GM19025 (cell line): Measurements from ENCODE around the gene MBL2.

Experiments used
- ATAC-seq: cut with Tn5 transposase; IDR thresholded peaks from one replicate; pipeline ENCODE4 v1.9.1; 2021; ENCODE audit warnings: mild to moderate bottlenecking, low read depth, moderate library complexity; ENCODE audit not compliant: unreplicated experiment

Gene MBL2

GRCh38 chr10:52774182-52774581 lies 1.6 kb upstream of the MBL2 start:
- ATAC-seq, result no peak

- ATAC-seq, result no peak
Measured at GRCh38 chr10:52771534-52772445, 794 bp downstream of the MBL2 start.

GRCh38 chr10:52770904-52771303 lies 1.7 kb downstream of the MBL2 start:
- ATAC-seq, result no peak

- ATAC-seq, result no peak
Measured at GRCh38 chr10:52769966-52770365, 2.6 kb downstream of the MBL2 start.

- no peak for ATAC-seq
Measured at GRCh38 chr10:52768001-52768532, 4.5 kb downstream of the MBL2 start.

- ATAC-seq, result no peak
Measured at GRCh38 chr10:52762088-52762487, 10.5 kb downstream of the MBL2 start.

- ATAC-seq, result no peak
Measured at GRCh38 chr10:52759154-52759553, 13.4 kb downstream of the MBL2 start.

- no peak for ATAC-seq
Measured at GRCh38 chr10:52758406-52758805, 14.2 kb downstream of the MBL2 start.

GRCh38 chr10:52757773-52758172 lies 14.8 kb downstream of the MBL2 start:
- no peak for ATAC-seq

- no peak for ATAC-seq
Measured at GRCh38 chr10:52756966-52757365, 15.6 kb downstream of the MBL2 start.

GRCh38 chr10:52756295-52756694 lies 16.3 kb downstream of the MBL2 start:
- ATAC-seq, result no peak

- ATAC-seq, result no peak
Measured at GRCh38 chr10:52755297-52756062, 17.1 kb downstream of the MBL2 start.

GRCh38 chr10:52752801-52753445 lies 19.7 kb downstream of the MBL2 start:
- no peak for ATAC-seq

GRCh38 chr10:52752261-52752660 lies 20.3 kb downstream of the MBL2 start:
- ATAC-seq, result no peak

- ATAC-seq, result no peak
Measured at GRCh38 chr10:52751337-52751736, 21.2 kb downstream of the MBL2 start.

- no peak for ATAC-seq
Measured at GRCh38 chr10:52750629-52751028, 22.0 kb downstream of the MBL2 start.

GRCh38 chr10:52747694-52748093 lies 24.9 kb downstream of the MBL2 start:
- ATAC-seq, result no peak

GRCh38 chr10:52746169-52746568 lies 26.4 kb downstream of the MBL2 start:
- ATAC-seq, result no peak

- ATAC-seq, result no peak
Measured at GRCh38 chr10:52744057-52744805, 28.4 kb downstream of the MBL2 start.

GRCh38 chr10:52742731-52743130 lies 29.9 kb downstream of the MBL2 start:
- ATAC-seq, result no peak
